Muscle of leg (tissue), 11 donors: ENCODE results near the gene CXCR6. TPM values are rescaled to one million over a fixed set of nuclear protein-coding genes. Genes with fewer than 3 reads are reported as not detected.
A peak's percentile ranks its signal among the peaks of the same experiment; 100 is the strongest.

Source experiments
- DNase-seq: peaks from one replicate; pipeline ENCODE4 v3.0.0; 2013
- H3K27ac ChIP-seq: one replicate; pipeline ENCODE4 v1.5.1; 2013; ENCODE audit warnings: mild to moderate bottlenecking, low read length, control low read depth
- H3K27me3 ChIP-seq: one replicate; pipeline ENCODE4 v1.6.1; 2013; ENCODE audit warnings: low read length; ENCODE audit not compliant: control insufficient read depth, insufficient read depth
- H3K36me3 ChIP-seq: one replicate; pipeline ENCODE4 v1.6.1; 2013; ENCODE audit warnings: low read length; ENCODE audit not compliant: control insufficient read depth, insufficient read depth
- H3K4me1 ChIP-seq: one replicate; pipeline ENCODE4 v1.6.1; 2013; ENCODE audit warnings: low read length; ENCODE audit not compliant: control insufficient read depth, insufficient read depth
- H3K4me3 ChIP-seq: one replicate; pipeline ENCODE4 v1.5.1; 2013; ENCODE audit warnings: low read length, control low read depth
- H3K9me3 ChIP-seq: replicated peaks from 2 replicates; pipeline ENCODE4 v1.6.1; 2013; ENCODE audit warnings: low read depth, low read length; ENCODE audit not compliant: control insufficient read depth
- WGBS: methylation state at CpG from one replicate; pipeline ENCODE4 v1.1.5; 2013; ENCODE audit warnings: missing lambda C conversion rate; ENCODE audit not compliant: insufficient coverage; 5-methylcytosine and 5-hydroxymethylcytosine counted together
- polyA plus RNA-seq, 8 donors: library from polyadenylated mRNA; unstranded; fragments of 120-200 nt; gene quantifications; one replicate each; pipeline versions ENCODE4 v1.2.1 to v1.2.3, GENCODE V29; 2013; ENCODE audit warnings: inconsistent platforms in 1 of 8, low replicate concordance in 1 of 8; ENCODE audit not compliant: insufficient read length in 8 of 8, insufficient read depth in 1 of 8
- total RNA-seq: library from RNA; stranded (reverse); fragments of 120-200 nt; gene quantifications from one replicate; pipeline ENCODE4 v1.2.4, GENCODE V29; 2013

Gene CXCR6
- total and polyA plus RNA-seq, 9 donors: 0.04 to 0.40 (median 0.23) TPM

DNA sequence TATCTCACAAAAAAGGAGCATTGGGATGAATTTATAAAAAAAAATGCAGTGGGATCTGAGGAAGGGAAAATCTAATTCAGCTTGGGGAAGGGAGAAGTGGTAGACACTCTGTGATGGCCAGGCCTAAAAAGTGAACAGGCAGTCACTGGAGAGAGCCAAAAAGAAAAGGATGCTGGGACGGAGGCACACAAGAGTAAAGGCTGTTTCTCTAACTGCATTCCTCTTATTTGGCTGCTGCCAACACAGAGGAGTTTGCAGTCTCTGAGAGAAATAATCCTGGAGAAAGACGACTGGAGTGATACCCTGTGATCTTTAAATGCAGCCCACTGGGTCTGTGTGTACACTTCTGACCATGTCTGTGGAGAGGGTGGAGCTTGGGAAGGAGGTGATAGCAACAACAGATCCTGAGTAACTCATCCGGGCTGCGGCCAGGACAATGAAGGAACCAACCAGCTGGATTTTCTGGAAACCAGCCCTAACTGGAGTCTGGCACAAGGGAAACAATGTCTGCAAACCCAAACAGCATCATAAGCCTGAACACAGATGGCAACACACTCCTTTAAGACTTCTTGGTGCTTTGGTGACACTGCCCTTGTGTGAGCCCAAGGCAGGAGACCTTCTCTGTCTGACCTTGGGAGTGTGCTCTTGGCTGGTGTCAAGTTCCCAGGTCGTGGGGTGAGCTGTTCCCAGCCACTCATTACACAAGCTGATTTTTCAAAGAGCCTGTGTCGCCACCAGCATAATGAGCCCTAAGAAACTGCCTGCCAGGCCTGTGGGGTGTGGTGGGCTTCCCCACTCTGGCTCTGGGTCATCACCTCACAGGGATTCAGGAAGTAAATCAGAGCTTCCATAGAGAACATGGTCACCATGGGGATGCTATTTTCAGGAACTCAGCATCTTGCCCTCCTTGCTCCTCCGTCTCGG lies 44.4 kb downstream of the CXCR6 start:
- H3K9me3 ChIP-seq: no peaks in the 10 kb centered on the region
- H3K36me3 ChIP-seq: peaks cover 21% of the 10 kb centered on the region
- peak; percentile 84 for DNase-seq
- H3K27ac ChIP-seq: peak overlapping the region; percentile 42
- no peaks in the 10 kb centered on the region for H3K27me3 ChIP-seq
- peaks cover 71% of the 10 kb centered on the region for H3K4me1 ChIP-seq
- no peak overlapping the region for H3K4me3 ChIP-seq
- WGBS: 40% methylated on average over 6 of the region's 8 CpGs

GRCh38 chr3:45988362-45988761 lies 45.1 kb downstream of the CXCR6 start:
- peaks cover 77% of the 10 kb centered on the region for H3K4me1 ChIP-seq
- DNase-seq: no peak
- H3K36me3 ChIP-seq: peaks cover 13% of the 10 kb centered on the region
- H3K27me3 ChIP-seq: no peaks in the 10 kb centered on the region
- WGBS: 68% methylated on average over 2 of the region's 4 CpGs
- H3K4me3 ChIP-seq: no peak overlapping the region
- peak overlapping the region; percentile 42 for H3K27ac ChIP-seq
- H3K9me3 ChIP-seq: no peaks in the 10 kb centered on the region

GRCh38 chr3:45988804-45989203 lies 45.5 kb downstream of the CXCR6 start:
- no peak for DNase-seq
- no peaks in the 10 kb centered on the region for H3K9me3 ChIP-seq
- no peak overlapping the region for H3K4me3 ChIP-seq
- H3K36me3 ChIP-seq: peaks cover 9% of the 10 kb centered on the region
- H3K4me1 ChIP-seq: peaks cover 74% of the 10 kb centered on the region
- no peak overlapping the region for H3K27ac ChIP-seq
- no CpG with 5 or more reads among the region's 2 CpGs for WGBS
- H3K27me3 ChIP-seq: no peaks in the 10 kb centered on the region

GRCh38 chr3:45990181-45990580 lies 46.9 kb downstream of the CXCR6 start:
- Histone ChIP-seq H3K27ac (no peak overlapping the region), H3K4me1 (peaks cover 67% of the 10 kb centered on the region)
- WGBS: no CpG with 5 or more reads among the region's 3 CpGs

GRCh38 chr3:45991341-45991740 lies 48.1 kb downstream of the CXCR6 start:
- H3K9me3 ChIP-seq: no peaks in the 10 kb centered on the region
- no peak overlapping the region for H3K27ac ChIP-seq
- H3K36me3 ChIP-seq: no peaks in the 10 kb centered on the region
- peaks cover 58% of the 10 kb centered on the region for H3K4me1 ChIP-seq
- WGBS: 80% methylated on average over 1 of the region's 6 CpGs
- no peak for DNase-seq
- H3K4me3 ChIP-seq: no peak overlapping the region
- no peaks in the 10 kb centered on the region for H3K27me3 ChIP-seq

More at GRCh38 chr3:45990181-45990580, 46.9 kb downstream of the CXCR6 start:
- DNase-seq: no peak
- no peaks in the 10 kb centered on the region for H3K36me3 ChIP-seq
- H3K9me3 ChIP-seq: no peaks in the 10 kb centered on the region
- no peak overlapping the region for H3K4me3 ChIP-seq
- H3K27me3 ChIP-seq: no peaks in the 10 kb centered on the region

GRCh38 chr3:45992133-45992729 lies 49.0 kb downstream of the CXCR6 start:
- Histone ChIP-seq H3K27me3 (no peaks in the 10 kb centered on the region), H3K4me3 (no peak overlapping the region), H3K9me3 (no peaks in the 10 kb centered on the region), H3K27ac (no peak overlapping the region), H3K36me3 (no peaks in the 10 kb centered on the region), H3K4me1 (peaks cover 49% of the 10 kb centered on the region)
- no peak for DNase-seq
- WGBS: no CpG with 5 or more reads among the region's 2 CpGs

GRCh38 chr3:45992821-45993221 lies 49.6 kb downstream of the CXCR6 start:
- peaks cover 43% of the 10 kb centered on the region for H3K4me1 ChIP-seq
- no peaks in the 10 kb centered on the region for H3K36me3 ChIP-seq
- no peak overlapping the region for H3K4me3 ChIP-seq
- DNase-seq: no peak
- H3K27me3 ChIP-seq: no peaks in the 10 kb centered on the region
- WGBS: 71% methylated on average over 1 of the region's 2 CpGs
- H3K9me3 ChIP-seq: no peaks in the 10 kb centered on the region
- H3K27ac ChIP-seq: peak overlapping the region; percentile 47

GRCh38 chr3:45993421-45994027 lies 50.3 kb downstream of the CXCR6 start:
- Histone ChIP-seq H3K27me3 (peaks cover under 1% of the 10 kb centered on the region), H3K36me3 (no peaks in the 10 kb centered on the region), H3K4me1 (peaks cover 36% of the 10 kb centered on the region), H3K27ac (no peak overlapping the region), H3K4me3 (no peak overlapping the region), H3K9me3 (no peaks in the 10 kb centered on the region)
- 92% methylated on average over 2 of the region's 3 CpGs for WGBS
- no peak for DNase-seq

GRCh38 chr3:45994419-45995235 lies 51.4 kb downstream of the CXCR6 start:
- H3K9me3 ChIP-seq: no peaks in the 10 kb centered on the region
- H3K4me3 ChIP-seq: peak overlapping the region; percentile 62
- peak; percentile 27 for DNase-seq
- H3K27me3 ChIP-seq: peaks cover 4% of the 10 kb centered on the region
- peaks cover 28% of the 10 kb centered on the region for H3K4me1 ChIP-seq
- peak overlapping the region; percentile 79 for H3K27ac ChIP-seq
- WGBS: 19% methylated on average over 9 of the region's 16 CpGs
- H3K36me3 ChIP-seq: no peaks in the 10 kb centered on the region
